GM18867 (cell line): ENCODE measurements around the gene TRIP12.
"Not testable (repeated sequence)": the region's sequence is repeated elsewhere in the genome, so short reads cannot be mapped to it uniquely, and the experiment has no call there.

Experiments used
- ATAC-seq: cut with Tn5 transposase; IDR thresholded peaks from one replicate; pipeline ENCODE4 v1.9.1; 2021; ENCODE audit warnings: mild to moderate bottlenecking, moderate library complexity; ENCODE audit not compliant: unreplicated experiment

Gene TRIP12

DNA sequence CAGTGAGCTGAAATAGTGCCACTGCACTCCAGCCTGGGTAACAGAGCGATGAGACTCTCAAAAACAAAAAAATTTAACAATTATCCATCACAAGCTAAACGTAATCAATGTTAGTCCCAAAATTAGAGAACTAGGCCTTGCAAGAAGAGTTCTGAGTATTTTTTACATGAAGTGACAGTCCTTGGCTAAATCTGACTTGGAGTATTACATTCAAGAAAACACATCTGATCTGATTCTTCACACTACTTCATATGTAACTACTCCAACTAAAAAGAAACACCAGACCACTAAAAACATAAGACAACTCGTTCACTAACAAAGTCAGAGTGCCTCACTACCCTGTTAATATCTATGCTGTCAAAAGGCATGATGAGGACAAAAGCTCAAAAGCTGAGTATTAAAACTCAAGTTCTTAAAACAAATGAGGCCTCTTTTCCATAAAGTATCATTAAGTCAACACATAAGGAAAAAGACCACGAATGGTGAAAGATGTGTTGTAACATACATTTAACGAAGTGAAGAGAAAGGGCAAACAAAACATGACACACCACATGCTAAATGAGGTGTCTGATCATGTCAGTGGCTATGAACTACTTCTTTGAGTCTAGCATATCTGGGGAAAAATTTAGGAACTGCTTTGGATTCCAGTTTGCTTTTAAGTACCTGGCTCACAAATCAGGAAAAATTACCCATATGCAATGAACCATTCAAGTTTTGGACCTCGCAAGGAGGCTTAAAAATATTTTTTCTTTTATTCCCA is 42.4 kb downstream of the TRIP12 start:
- no peak for ATAC-seq

- no peak for ATAC-seq
Observed at GRCh38 chr2:229875549-229875948, 46.3 kb downstream of the TRIP12 start.

- ATAC-seq: no peak
Observed at GRCh38 chr2:229874647-229875046, 47.2 kb downstream of the TRIP12 start.

GRCh38 chr2:229873123-229873581 is 48.7 kb downstream of the TRIP12 start:
- ATAC-seq: peak; percentile 68

DNA sequence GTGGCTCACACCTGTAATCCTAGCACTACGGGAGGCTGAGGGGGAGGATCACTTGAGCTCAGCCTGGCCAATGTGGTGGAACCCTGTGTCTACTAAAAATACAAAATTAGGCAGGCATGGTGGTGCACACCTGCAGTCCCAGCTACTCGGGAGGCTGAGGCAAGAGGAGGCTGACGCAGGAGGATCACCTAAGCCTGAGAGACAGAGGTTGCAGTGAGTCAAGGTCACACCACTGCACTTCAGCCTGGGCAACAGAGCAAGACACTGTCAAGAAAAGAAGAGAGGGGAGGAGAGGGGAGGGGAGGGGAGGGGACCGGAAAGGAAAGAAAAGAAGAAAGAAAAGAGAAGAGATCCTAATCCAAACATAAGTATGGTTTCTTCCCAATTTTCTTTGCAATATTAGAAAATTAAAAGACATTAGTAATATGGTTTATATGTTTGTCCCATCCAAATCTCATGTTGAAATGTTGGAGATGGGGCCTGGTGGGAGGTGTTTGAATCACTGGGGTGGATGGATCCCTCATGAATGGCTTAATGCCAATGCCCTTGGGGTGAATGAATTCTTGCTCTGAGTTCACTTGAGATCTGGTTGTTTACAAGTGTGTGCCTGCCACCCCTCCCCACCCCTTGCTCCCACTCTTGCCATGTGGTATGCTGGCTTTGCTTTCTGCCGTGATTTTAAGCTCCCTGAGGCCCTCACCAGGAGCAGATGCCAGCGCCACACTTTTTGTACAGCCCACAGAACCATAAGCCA is 50.7 kb downstream of the TRIP12 start:
- ATAC-seq: no peak

DNA sequence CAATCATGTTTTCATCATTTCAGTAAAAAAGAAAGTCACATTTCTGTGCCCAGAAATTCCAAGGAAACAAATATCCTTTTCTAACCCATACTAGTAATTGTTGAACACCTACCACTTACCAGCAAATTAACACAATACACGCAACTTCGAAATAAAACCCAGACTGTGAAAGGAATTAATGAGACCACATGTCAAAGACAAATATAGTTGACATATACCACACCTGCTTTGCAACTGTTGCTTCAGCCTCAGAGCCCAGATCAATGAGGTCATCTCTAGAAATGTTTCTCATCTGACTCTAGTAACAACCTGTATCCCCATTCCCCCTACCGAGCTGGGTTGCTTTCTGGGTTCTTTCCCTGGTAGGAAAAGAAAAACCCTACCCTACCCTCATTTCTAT is 52.6 kb downstream of the TRIP12 start:
- peak; percentile 63 for ATAC-seq

DNA sequence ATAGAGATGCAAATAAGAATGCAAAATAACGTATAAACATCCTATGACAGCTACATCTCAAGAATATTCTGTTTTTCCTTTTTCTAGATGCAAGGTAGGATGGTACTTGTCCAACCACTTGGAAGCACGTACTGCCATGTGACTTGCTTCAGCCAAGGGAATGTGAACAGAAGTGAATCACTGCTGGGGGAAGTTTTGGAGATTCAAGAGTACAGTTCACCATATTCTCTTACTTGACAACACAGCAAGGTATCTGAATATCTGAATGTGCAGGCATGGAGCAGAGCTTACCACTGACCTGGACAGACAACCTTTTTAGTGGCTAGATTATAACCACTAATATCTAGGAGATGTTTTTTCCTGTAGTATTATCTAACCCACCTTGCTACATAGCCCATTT is 53.0 kb downstream of the TRIP12 start:
- no peak for ATAC-seq

DNA sequence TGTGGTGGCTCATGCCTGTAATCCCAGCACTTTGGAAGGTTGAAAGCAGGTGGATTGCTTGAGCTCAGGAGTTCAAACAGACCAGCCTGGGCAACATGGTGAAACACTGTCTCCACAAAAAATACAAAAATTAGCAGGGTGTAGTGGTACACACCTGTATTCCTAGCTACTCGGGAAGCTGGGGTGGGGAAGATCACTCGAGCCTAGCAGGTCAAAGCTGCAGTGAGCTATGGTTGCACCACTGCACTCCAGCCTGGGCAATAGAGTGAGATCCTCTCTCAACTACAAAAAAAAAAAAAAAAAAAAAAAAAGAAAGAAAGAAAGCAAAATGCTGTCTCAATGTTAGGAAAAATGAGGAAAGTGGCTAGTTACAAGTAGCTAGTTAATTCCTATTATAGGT is 56.8 kb downstream of the TRIP12 start:
- no peak for ATAC-seq

DNA sequence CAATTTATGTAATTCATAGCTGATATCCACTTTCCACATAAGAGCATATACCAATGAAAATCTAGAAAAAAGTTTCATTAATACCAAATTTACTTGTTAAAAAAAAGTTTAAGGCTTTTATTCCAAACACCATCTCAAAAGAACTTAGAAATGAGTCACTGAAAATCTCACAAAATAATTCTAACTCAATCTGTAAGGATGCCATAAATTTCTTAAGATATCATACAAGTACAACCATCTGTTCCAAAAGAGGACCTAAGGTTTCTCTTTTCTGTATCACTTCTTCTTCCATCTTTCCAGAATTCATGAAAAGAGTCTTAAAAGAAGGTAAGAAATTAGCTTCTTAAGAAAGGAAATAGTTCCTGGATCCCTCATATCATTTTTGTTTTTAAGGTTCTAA is 60.4 kb downstream of the TRIP12 start:
- no peak for ATAC-seq

DNA sequence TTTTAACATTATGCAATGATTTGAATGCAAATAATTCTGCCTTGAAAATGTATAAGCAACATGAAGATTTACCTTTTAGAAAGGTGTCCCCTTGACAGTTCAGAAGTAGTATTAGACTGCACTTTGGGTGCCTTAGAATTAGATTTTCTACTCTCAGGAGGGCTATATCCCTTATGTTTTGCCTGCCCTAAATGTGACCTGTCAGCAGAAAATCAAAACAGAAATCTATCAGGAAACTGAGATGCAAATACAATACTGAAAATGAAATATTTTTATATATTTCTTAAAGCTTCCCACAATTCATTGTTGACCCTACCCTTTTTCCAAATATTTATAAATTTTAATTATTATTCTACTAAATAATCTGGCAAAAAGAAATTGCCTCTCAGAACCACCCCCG is 61.5 kb downstream of the TRIP12 start:
- no peak for ATAC-seq

DNA sequence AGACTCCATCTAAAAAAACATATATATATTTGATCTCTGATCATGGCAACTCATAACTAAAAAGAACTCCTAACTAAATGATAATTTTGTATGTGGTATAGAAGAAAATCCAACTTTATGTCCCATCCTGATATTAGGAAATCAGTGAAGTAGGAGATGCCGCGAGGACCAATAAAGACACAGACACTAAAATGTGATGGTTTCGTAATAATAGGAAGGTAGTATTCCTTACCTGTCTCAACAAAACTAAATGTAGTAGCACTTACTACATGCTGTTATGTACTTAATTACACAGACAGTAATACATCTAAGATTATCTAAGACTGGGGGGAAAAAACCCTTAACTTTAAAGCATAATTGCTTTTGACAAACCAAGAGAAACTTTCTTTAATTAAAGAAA is 63.5 kb downstream of the TRIP12 start:
- no peak for ATAC-seq

- no peak for ATAC-seq
Observed at GRCh38 chr2:229857634-229858033, 64.2 kb downstream of the TRIP12 start.

GRCh38 chr2:229856413-229856812 is 65.4 kb downstream of the TRIP12 start:
- ATAC-seq: peak; percentile 82

- ATAC-seq: no peak
Observed at GRCh38 chr2:229855116-229855515, 66.7 kb downstream of the TRIP12 start.

- peak; percentile 83 for ATAC-seq
Observed at GRCh38 chr2:229852565-229852964, 69.2 kb downstream of the TRIP12 start.

DNA sequence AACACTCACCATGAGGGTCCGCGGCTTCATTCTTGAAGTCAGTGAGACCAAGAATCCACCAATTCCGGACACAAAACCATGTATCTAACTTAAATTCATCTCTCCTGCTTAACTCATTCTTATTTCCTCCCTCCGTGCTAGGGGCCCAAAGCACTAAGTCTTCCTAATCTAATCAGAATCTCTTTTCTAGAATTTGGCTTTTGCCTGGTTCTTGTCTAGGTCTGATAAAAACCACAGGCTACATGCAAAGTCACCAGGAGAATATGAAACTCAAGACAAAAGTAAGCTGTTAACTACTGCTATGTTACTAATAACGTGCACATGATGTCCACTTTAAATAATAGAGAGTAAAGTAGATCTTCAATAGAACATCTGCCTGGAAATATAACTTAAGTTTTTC is 69.9 kb downstream of the TRIP12 start:
- ATAC-seq: no peak

- ATAC-seq: not testable (repeated sequence)
Observed at GRCh38 chr2:229850355-229851275, 71.2 kb downstream of the TRIP12 start.

- no peak for ATAC-seq
Observed at GRCh38 chr2:229849073-229849472, 72.7 kb downstream of the TRIP12 start.

DNA sequence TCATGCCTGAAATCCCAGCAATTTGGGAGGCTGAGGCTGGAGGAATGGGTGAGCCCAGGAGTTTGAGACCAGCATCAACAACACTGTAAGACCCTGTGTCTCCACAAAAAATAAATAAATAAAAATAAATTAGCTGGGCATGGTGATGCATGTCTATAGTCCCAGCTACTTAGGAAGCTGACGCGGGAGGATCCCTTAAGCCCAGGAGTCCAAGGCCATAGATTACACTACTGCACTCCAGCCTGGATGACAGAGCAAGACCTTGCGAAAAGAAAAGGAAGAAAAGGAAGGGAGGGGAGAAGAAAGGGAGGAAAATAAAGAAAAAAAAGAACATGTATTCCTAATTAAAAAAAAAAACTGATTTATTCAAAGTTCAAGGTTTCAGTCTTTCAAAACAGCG is 78.2 kb downstream of the TRIP12 start:
- ATAC-seq: no peak

- no peak for ATAC-seq
Observed at GRCh38 chr2:229838729-229839128, 83.1 kb downstream of the TRIP12 start.

DNA sequence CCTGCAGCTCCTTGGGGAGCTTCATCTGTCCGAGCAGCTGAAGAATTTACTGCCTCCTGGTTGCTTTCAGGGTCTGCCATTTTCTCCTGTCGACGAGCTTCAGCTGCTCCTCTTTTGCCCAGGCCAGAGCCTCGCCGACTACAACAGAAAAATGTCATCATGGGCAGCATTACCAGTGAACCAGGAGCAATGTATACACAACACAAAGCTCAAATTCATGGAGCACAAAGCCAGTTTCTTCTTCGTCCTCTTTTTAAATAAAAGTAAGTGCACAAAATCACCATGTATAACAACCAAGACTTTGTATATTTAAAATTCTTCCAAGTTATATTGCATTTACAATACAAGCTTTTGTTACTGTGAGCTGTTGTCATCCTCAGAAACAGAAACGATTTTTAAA is 85.0 kb downstream of the TRIP12 start:
- ATAC-seq: no peak
